Kidney (tissue), 14 donors: Measurements from ENCODE around the gene OR51B2. TPM values are rescaled to one million over a fixed set of nuclear protein-coding genes. Genes with fewer than 3 reads are reported as not detected.

Source experiments
- DNase-seq, 5 donors: peaks; one replicate each; pipeline ENCODE4 v3.0.0-alpha.2; 2013 to 2020
- FAIRE-seq: peaks from 2 replicates; lab custom pipeline; 2012; peaks lifted over from hg19 to GRCh38; lab: Jason Lieb, UNC
- H3K27ac ChIP-seq, 2 donors: one replicate each; pipeline ENCODE4 v1.7.0; 2013; ENCODE audit warnings: low read depth in 2 of 2, low read length in 2 of 2, inconsistent platforms in 1 of 2
- H3K27me3 ChIP-seq: one replicate; pipeline ENCODE4 v1.7.1; 2013; ENCODE audit warnings: low read length, inconsistent platforms; ENCODE audit not compliant: control insufficient read depth, insufficient read depth
- H3K36me3 ChIP-seq, 3 donors: one replicate each; pipeline versions ENCODE4 v1.7.0 to v1.7.1; 2013; ENCODE audit warnings: low read length in 3 of 3, control low read depth in 1 of 3, inconsistent platforms in 1 of 3; ENCODE audit not compliant: insufficient read depth in 3 of 3, control insufficient read depth in 2 of 3
- H3K4me1 ChIP-seq, 3 donors: one replicate each; pipeline versions ENCODE4 v1.7.0 to v1.7.1; 2013; ENCODE audit warnings: low read length in 3 of 3, inconsistent platforms in 1 of 3, low read depth in 1 of 3; ENCODE audit not compliant: control insufficient read depth in 2 of 3, insufficient read depth in 2 of 3
- H3K4me3 ChIP-seq, 3 donors: one replicate each; pipeline versions ENCODE4 v1.7.0 to v1.8.1; 2013; ENCODE audit warnings: low read length in 3 of 3, control low read depth in 1 of 3, inconsistent platforms in 1 of 3
- H3K9ac ChIP-seq, 3 donors: one replicate each; pipeline versions ENCODE4 v1.7.0 to v1.7.1; 2013; ENCODE audit warnings: low read length in 3 of 3, control low read depth in 1 of 3, inconsistent platforms in 1 of 3
- H3K9me3 ChIP-seq, 3 donors: one replicate each; pipeline versions ENCODE4 v1.7.0 to v1.7.1; 2013; ENCODE audit warnings: low read length in 3 of 3, control low read depth in 1 of 3, inconsistent platforms in 1 of 3; ENCODE audit not compliant: control insufficient read depth in 2 of 3, insufficient read depth in 1 of 3
- CTCF ChIP-seq: IDR thresholded peaks from 3 replicates; pipeline ENCODE4 v1.5.1; 2012; ENCODE audit warnings: mild to moderate bottlenecking, moderate library complexity, borderline replicate concordance; ENCODE audit not compliant: insufficient read depth; ENCODE audit errors: extremely low read depth
- intact Hi-C: fragments of 100-400 bp; cut with DNase I; formaldehyde crosslinking; loops from one replicate; pipeline ENCODE4 v1.11.1; 2022
- polyA plus RNA-seq: library from polyadenylated mRNA; stranded (reverse); fragments of 350-450 nt; fragmentation: Illumina TruSeq; extraction: RNeasy Lipid Tissue Mini Kit (QIAGEN cat#74804); gene quantifications from one replicate; pipeline ENCODE4 v1.2.3, GENCODE V29; 2014; ENCODE audit warnings: low read depth, low replicate concordance; ENCODE audit not compliant: insufficient read depth
- total RNA-seq: library from RNA; stranded (reverse); fragmentation: NEBNext Ultra II Directional; extraction: Animal tissue kit (Norgen Biotek cat#: 25700); gene quantifications from one replicate; pipeline ENCODE4 v1.2.1, GENCODE V29; 2021
- donor health status: control.
- donor health status: control.
- donor health status: control.
- donor health status: control.
- donor health status: control.
- donor health status: DM: yes; HTN: yes; CAD: no.
- donor health status: Normal renal cell carcinoma (clear cell type).

The OR51B2 gene
- total and polyA plus RNA-seq, 2 donors from 2014 or later, result not detected

- Histone ChIP-seq H3K9me3 (no peaks in the 10 kb centered on the region), H3K4me3 (no peak overlapping the region), H3K9ac (no peak overlapping the region), H3K4me1 (no peaks in the 10 kb centered on the region), H3K27me3 (no peaks in the 10 kb centered on the region), H3K27ac (no peak overlapping the region), H3K36me3 (no peaks in the 10 kb centered on the region)
- TF ChIP-seq CTCF, result no peak
- intact Hi-C loops, result no loop called here
- FAIRE-seq, result no peak
- no peak for DNase-seq
Observed at GRCh38 chr11:5283086-5283485, 41.0 kb downstream of the OR51B2 start.

- no peak for TF ChIP-seq CTCF
Observed at GRCh38 chr11:5282628-5283027, 41.5 kb downstream of the OR51B2 start.

GRCh38 chr11:5281596-5281995, 42.5 kb downstream of the OR51B2 start:
- no peaks in the 10 kb centered on the region for H3K4me1 ChIP-seq
- intact Hi-C loops, result no loop called here
- TF ChIP-seq CTCF, result no peak
- FAIRE-seq (no peak), DNase-seq (no peak)
- no peak overlapping the region for H3K27ac ChIP-seq
- no peak overlapping the region for H3K9ac ChIP-seq
- no peaks in the 10 kb centered on the region for H3K36me3 ChIP-seq
- no peaks in the 10 kb centered on the region for H3K27me3 ChIP-seq
- H3K4me3 ChIP-seq, result no peak overlapping the region
- no peaks in the 10 kb centered on the region for H3K9me3 ChIP-seq

More at GRCh38 chr11:5282628-5283027, 41.5 kb downstream of the OR51B2 start:
- Histone ChIP-seq H3K27me3 (no peaks in the 10 kb centered on the region), H3K4me1 (no peaks in the 10 kb centered on the region), H3K36me3 (no peaks in the 10 kb centered on the region), H3K27ac (no peak overlapping the region), H3K4me3 (no peak overlapping the region), H3K9ac (no peak overlapping the region), H3K9me3 (no peaks in the 10 kb centered on the region)
- intact Hi-C loops, result no loop called here
- no peak for FAIRE-seq
- DNase-seq, result no peak

- Histone ChIP-seq H3K36me3 (no peaks in the 10 kb centered on the region), H3K27me3 (no peaks in the 10 kb centered on the region), H3K9ac (no peak overlapping the region), H3K9me3 (no peaks in the 10 kb centered on the region), H3K4me3 (no peak overlapping the region), H3K4me1 (no peaks in the 10 kb centered on the region), H3K27ac (no peak overlapping the region)
- DNase-seq (peak in 2 of 5 donors; percentile 23 to 64), FAIRE-seq (no peak)
- intact Hi-C loops, result no loop called here
- no peak for TF ChIP-seq CTCF
Observed at GRCh38 chr11:5280582-5281102, 43.5 kb downstream of the OR51B2 start.
